Keratinocyte (primary cell): ENCODE results near the gene SERPINB11. TPM values are rescaled to one million over a fixed set of nuclear protein-coding genes. Genes with fewer than 3 reads are reported as not detected.

ENCODE experiments used
- DNase-seq: peaks from one replicate; pipeline ENCODE4 v3.0.0-alpha.2; 2011; ENCODE audit warnings: low read depth, missing footprints, low spot score
- FAIRE-seq: peaks from 2 replicates; lab custom pipeline; 2011; peaks lifted over from hg19 to GRCh38; lab: Jason Lieb, UNC
- H2AFZ ChIP-seq: 2 replicates; pipeline ENCODE4 v1.6.0; 2012; ENCODE audit warnings: low read length, control low read depth, inconsistent platforms; ENCODE audit not compliant: control insufficient read depth
- H3K27ac ChIP-seq: 2 replicates; pipeline ENCODE4 v1.5.1; 2011; ENCODE audit warnings: low read length; ENCODE audit not compliant: control insufficient read depth, insufficient read depth
- H3K27me3 ChIP-seq: 3 replicates; pipeline ENCODE4 v1.6.0; 2011; ENCODE audit warnings: low read length; ENCODE audit not compliant: control insufficient read depth, insufficient read depth; ENCODE audit errors: extremely low read depth
- H3K36me3 ChIP-seq, 2 experiments: 2 replicates in 1 of 2; 3 replicates in 1 of 2; pipeline ENCODE4 v1.5.1; 2011; ENCODE audit warnings: low read length in 2 of 2, mild to moderate bottlenecking in 1 of 2; ENCODE audit not compliant: control insufficient read depth in 2 of 2, insufficient read depth in 2 of 2; ENCODE audit errors: extremely low read depth in 1 of 2
- H3K4me1 ChIP-seq: 3 replicates; pipeline ENCODE4 v1.5.1; 2011; ENCODE audit warnings: low read length; ENCODE audit not compliant: control insufficient read depth, insufficient read depth; ENCODE audit errors: extremely low read depth
- H3K4me2 ChIP-seq: 3 replicates; pipeline ENCODE4 v1.6.0; 2011; ENCODE audit warnings: low read depth, low read length; ENCODE audit not compliant: control insufficient read depth, insufficient read depth; ENCODE audit errors: extremely low read depth
- H3K4me3 ChIP-seq, 3 experiments: fragments of 200-600 bp in 1 of 3; sonication (generic) in 1 of 3; 2 replicates in 2 of 3; 3 replicates in 1 of 3; pipeline ENCODE4 v1.5.1; 2011 to 2016; ENCODE audit warnings: low read length in 3 of 3, mild to moderate bottlenecking in 3 of 3, control low read depth in 2 of 3, inconsistent platforms in 1 of 3, low read depth in 1 of 3, mixed read lengths in 1 of 3, mixed run types in 1 of 3, moderate library complexity in 1 of 3; ENCODE audit not compliant: control insufficient read depth in 2 of 3, insufficient read depth in 2 of 3; ENCODE audit errors: extremely low read depth in 1 of 3
- H3K79me2 ChIP-seq: 2 replicates; pipeline ENCODE4 v1.6.0; 2012; ENCODE audit warnings: low read length; ENCODE audit not compliant: control insufficient read depth, insufficient read depth
- H3K9ac ChIP-seq: 3 replicates; pipeline ENCODE4 v1.6.0; 2011; ENCODE audit warnings: low read length; ENCODE audit not compliant: control insufficient read depth, insufficient read depth; ENCODE audit errors: extremely low read depth
- H3K9me1 ChIP-seq: 3 replicates; pipeline ENCODE4 v1.6.0; 2011; ENCODE audit warnings: low read length; ENCODE audit not compliant: control insufficient read depth, insufficient read depth; ENCODE audit errors: extremely low read depth
- H3K9me3 ChIP-seq: 2 replicates; pipeline ENCODE4 v1.5.1; 2012; ENCODE audit warnings: low read depth, low read length; ENCODE audit not compliant: control insufficient read depth
- H4K20me1 ChIP-seq: 3 replicates; pipeline ENCODE4 v1.6.0; 2011; ENCODE audit warnings: low read length; ENCODE audit not compliant: control insufficient read depth, insufficient read depth; ENCODE audit errors: extremely low read depth
- EZH2 ChIP-seq: IDR thresholded peaks from one replicate; pipeline ENCODE4 v1.6.1; 2012; ENCODE audit warnings: inconsistent platforms, mild to moderate bottlenecking, low read length, moderate library complexity
- dilution Hi-C: fragments of 300-500 bp; cut with MboI; formaldehyde crosslinking; loops from one replicate; pipeline ENCODE4 v1.7.0; 2020; ENCODE audit warnings: low sequenced_read_pairs; ENCODE audit not compliant: extremely low pct_ligation_motif_present
- polyA plus RNA-seq, 5 experiments: library from polyadenylated mRNA; depleted of rRNA in 3 of 5; stranded (reverse) in 3 of 5; stranded (forward) in 1 of 5; unstranded in 1 of 5; fragments of >200 nt; gene quantifications; 1 replicate in 1 of 5; 2 replicates in 3 of 5; 3 replicates in 1 of 5; pipeline versions ENCODE4 v1.2.1 to v1.2.3, GENCODE V29; 2011 to 2012; ENCODE audit warnings: missing spikeins in 2 of 5, low read depth in 1 of 5, low replicate concordance in 1 of 5
- TF ChIP-seq, protein P1 (sequence below), 3 experiments: IDR thresholded peaks in 1 of 3; conservative IDR thresholded peaks in 1 of 3; optimal IDR thresholded peaks in 1 of 3; 2 replicates in 2 of 3; 3 replicates in 1 of 3; pipeline versions ENCODE3 to v1.5.1; 2011; ENCODE audit warnings: low read length in 3 of 3, mild to moderate bottlenecking in 3 of 3, moderate library complexity in 2 of 3, control low read depth in 1 of 3, inconsistent platforms in 1 of 3; ENCODE audit not compliant: insufficient read depth in 2 of 3; ENCODE audit errors: extremely low read depth in 1 of 3

Gene SERPINB11
- polyA plus RNA-seq, 1 donor (not counting 4 experiments of a cell fraction or from before 2014, with no cell fraction given) = not detected

DNA sequence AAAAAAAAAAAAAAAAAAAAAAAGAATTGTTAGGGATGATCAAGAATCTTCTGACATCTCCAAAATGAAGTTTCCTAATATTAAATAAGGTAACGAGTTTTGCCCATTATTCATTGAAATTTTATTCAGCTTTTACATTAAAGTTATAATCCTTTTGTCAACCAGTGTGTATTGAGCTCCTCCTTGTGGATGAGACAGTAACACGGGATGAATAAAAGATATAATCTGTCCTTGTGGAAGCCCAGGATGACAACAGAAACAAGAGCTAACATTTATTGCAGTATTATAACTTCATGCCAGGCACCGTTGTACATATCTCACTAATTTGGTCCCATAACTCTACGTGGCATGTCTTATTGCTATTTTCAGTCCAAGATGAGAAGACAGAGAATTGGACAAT, 39.0 kb downstream of the SERPINB11 start:
- Histone ChIP-seq H3K79me2 (no peaks in the 10 kb centered on the region), H3K4me1 (peaks cover 4% of the 10 kb centered on the region), H3K9ac (no peak overlapping the region), H2AFZ (no peak overlapping the region), H3K36me3 (no peaks in the 10 kb centered on the region), H3K9me1 (peaks cover 2% of the 10 kb centered on the region), H4K20me1 (no peaks in the 10 kb centered on the region), H3K27ac (no peak overlapping the region), H3K4me3 (no peak overlapping the region), H3K4me2 (no peak overlapping the region), H3K27me3 (no peaks in the 10 kb centered on the region), H3K9me3 (no peaks in the 10 kb centered on the region)
- TF ChIP-seq, protein P1, sequence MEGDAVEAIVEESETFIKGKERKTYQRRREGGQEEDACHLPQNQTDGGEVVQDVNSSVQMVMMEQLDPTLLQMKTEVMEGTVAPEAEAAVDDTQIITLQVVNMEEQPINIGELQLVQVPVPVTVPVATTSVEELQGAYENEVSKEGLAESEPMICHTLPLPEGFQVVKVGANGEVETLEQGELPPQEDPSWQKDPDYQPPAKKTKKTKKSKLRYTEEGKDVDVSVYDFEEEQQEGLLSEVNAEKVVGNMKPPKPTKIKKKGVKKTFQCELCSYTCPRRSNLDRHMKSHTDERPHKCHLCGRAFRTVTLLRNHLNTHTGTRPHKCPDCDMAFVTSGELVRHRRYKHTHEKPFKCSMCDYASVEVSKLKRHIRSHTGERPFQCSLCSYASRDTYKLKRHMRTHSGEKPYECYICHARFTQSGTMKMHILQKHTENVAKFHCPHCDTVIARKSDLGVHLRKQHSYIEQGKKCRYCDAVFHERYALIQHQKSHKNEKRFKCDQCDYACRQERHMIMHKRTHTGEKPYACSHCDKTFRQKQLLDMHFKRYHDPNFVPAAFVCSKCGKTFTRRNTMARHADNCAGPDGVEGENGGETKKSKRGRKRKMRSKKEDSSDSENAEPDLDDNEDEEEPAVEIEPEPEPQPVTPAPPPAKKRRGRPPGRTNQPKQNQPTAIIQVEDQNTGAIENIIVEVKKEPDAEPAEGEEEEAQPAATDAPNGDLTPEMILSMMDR (optimal IDR thresholded peaks at IDR 0.05 in 1 of 3, IDR thresholded peaks at IDR 0.05 in 1 of 3, conservative IDR thresholded peaks at IDR 0.05 in 1 of 3; ENCODE audit: extremely low read depth in 1 of 3, insufficient read depth in 2 of 3, low read length in 3 of 3) = peak in 2 of 3 experiments; percentile 56 to 70
- no peak for TF ChIP-seq EZH2
- FAIRE-seq (no peak), DNase-seq (no peak)
- dilution Hi-C loops = no loop called here

DNA sequence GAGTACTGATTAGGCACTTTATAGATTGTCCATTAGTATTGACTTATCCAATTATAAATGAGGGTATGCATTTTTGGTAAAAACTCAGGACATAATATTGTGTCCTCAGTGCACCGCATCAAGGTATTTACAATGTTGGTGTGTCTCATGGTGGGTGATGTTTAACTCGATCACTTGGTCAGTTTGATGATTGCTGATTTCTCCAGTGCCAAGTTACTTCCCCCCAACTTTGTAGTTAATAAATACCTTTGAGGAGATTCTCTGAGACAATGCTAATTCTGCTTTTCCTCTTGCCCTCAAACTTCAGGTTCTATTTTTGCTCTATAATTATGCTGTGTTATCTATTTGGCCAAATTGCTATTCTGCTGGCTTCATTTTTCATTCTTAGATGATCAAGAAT, 44.2 kb downstream of the SERPINB11 start:
- no peaks in the 10 kb centered on the region for H3K4me1 ChIP-seq
- dilution Hi-C loops = no loop called here
- H2AFZ ChIP-seq = no peak overlapping the region
- H3K9me1 ChIP-seq = peaks cover 2% of the 10 kb centered on the region
- no peaks in the 10 kb centered on the region for H3K79me2 ChIP-seq
- no peaks in the 10 kb centered on the region for H4K20me1 ChIP-seq
- H3K27me3 ChIP-seq = no peaks in the 10 kb centered on the region
- no peak overlapping the region for H3K9ac ChIP-seq
- H3K27ac ChIP-seq = no peak overlapping the region
- no peak for TF ChIP-seq EZH2
- TF ChIP-seq, protein P1 (optimal IDR thresholded peaks at IDR 0.05 in 1 of 3, IDR thresholded peaks at IDR 0.05 in 1 of 3, conservative IDR thresholded peaks at IDR 0.05 in 1 of 3; ENCODE audit: extremely low read depth in 1 of 3, insufficient read depth in 2 of 3, low read length in 3 of 3) = no peak
- no peak for DNase-seq
- H3K9me3 ChIP-seq = no peaks in the 10 kb centered on the region
- H3K36me3 ChIP-seq = no peaks in the 10 kb centered on the region
- no peak overlapping the region for H3K4me2 ChIP-seq
- no peak overlapping the region for H3K4me3 ChIP-seq
- no peak for FAIRE-seq
